HG03575 (cell line): ENCODE data around the gene ANKAR.
"Not testable (repeated sequence)": the region's sequence is repeated elsewhere in the genome, so short reads cannot be mapped to it uniquely, and the experiment has no call there.

Experiments used
- ATAC-seq: cut with Tn5 transposase; IDR thresholded peaks from one replicate; pipeline ENCODE4 v1.9.1; 2021; ENCODE audit not compliant: unreplicated experiment, insufficient number of reproducible peaks, low FRiP score; ENCODE audit errors: extremely low read depth

Gene ANKAR

DNA sequence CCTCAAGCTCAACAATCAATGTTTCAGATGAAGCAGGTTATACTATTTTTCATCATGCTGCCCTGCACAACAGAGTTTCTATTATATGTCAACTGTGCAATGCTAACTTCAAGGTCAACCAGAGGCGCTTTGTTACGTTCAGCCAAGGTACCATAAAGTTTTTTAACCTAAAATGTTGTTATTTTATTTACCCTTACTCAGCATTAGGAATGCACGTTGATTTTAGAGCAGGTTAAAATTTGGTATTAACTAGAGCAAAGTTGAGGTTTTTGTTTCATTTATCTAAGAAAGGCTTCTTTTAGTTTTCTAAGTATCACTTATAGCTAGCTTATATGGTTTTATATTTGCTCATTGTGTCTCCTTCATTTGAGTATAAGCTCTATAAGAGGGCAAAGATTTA is 21.8 kb downstream of the ANKAR start:
- no peak for ATAC-seq

DNA sequence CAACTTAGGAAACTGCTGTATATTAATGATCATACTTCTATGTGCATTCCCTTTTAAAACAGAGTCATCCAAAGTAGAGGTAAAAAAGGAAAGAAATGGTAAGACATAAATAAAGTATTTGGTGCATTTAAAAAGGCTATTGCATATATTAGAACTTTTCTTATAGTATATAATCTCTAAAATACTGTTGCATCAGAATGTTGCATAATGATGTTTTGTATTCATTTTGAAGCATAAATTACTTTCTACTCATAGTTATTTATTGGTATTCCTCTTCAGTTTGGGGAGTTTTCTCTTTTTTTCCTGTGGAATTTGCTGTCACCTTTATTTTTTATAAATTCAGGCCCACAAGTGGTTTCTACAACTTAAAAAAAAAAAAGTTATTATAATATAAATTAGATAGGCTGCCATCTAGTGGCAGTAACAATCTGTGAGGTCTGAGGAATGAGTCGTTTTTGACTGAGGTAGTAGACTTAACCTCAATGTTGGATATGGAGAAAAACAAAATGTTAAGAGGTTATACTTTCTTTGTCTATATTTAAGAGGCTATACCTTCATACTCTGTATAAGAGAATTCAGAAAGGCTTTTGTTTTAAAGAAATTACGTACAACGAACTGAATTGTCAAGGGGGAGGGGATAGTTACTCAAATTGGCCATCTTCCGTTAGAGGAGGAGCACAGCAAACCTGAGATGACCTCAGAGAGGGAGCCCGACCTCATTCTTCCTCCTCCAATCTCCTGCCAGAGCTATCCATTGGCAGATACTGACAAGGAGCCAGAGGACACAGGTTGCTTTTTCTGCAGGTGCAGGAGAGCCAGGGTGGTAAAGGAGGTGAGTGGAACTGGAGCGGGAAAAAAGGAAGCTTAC is 23.8 kb downstream of the ANKAR start:
- ATAC-seq, result no peak

DNA sequence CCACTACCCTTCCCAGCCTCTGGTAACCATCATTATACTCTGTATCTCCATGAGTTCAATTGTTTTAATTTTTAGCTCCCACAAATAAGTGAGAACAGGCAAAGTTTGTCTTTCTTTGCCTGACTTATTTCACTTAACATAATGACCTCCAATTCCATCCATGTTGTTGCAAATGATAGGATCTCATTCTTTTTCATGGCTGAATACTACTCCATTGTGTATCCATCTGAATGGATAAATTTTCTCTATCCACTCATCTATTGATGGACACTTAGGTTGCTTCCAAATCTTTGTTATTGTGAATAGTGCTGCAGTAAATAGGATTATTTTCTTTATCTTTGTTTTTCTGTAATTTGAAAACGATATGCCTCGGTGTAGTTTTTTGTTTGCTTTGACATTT is 26.2 kb downstream of the ANKAR start:
- no peak for ATAC-seq

DNA sequence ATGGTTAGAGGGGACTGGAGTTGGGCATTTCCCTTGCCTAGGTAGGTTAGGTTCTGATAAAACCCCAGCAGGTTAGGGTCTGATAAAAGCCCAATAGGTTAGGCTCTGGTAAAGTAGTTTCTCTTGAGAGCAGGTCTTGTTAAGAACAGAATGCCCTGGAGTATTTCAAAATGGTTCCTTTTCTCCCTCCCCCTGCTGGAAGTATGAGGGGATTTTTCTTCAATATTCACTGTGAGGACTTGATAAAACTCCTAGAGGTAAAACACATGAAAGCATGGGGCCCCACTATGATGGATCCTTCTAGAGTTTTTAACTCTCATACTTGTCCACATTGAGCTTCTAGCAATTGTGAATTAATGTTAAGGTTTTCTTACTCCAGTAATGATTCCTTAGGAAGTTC is 27.6 kb downstream of the ANKAR start:
- ATAC-seq, result no peak

DNA sequence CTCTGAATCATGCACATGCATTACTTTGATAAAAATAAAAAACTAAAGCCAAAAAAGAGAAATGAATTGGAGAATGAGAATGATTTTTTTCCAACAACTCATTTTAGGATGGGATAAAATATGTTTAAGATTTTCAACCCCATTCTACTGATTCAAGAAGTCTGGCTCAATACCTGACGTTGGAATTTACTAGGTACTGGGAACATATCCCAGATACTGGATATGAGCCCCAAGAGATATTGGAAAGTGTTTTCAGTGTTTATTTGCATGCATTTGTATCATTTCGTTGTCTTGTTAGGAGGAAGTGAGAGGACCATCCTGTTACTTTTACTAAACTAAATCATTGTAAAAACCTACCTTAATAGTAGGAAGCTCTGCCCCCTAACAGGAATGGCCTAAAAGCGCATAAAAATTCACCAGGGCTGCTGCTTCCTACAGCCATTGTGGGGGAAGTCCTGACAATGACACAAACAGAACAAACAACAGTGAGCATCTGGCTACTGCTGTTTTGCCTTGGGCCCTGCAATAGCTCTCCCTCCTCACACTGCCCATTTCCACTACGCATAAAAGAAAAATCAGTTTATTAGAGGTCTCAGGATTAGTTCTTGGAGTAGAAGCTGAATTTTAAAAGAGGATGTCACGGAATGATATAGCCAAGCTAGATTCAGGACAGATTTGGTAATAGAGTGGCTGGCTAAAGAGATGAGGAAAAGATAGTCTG is 35.2 kb downstream of the ANKAR start:
- no peak for ATAC-seq

DNA sequence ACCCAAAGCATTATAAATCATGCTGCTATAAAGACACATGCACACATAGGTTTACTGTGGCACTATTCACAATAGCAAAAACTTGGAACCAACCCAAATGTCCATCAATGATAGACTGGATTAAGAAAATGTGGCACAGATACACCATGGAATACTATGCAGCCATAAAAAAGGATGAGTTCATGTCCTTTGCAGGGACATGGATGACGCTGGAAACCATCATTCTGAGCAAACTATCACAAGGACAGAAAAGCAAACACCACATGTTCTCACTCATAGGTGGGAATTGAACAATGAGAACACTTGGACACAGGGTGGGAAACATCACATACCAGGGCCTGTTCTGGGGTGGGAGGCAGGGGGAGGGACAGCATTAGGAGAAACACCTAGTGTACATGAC is 43.1 kb downstream of the ANKAR start:
- ATAC-seq, result not testable (repeated sequence)

DNA sequence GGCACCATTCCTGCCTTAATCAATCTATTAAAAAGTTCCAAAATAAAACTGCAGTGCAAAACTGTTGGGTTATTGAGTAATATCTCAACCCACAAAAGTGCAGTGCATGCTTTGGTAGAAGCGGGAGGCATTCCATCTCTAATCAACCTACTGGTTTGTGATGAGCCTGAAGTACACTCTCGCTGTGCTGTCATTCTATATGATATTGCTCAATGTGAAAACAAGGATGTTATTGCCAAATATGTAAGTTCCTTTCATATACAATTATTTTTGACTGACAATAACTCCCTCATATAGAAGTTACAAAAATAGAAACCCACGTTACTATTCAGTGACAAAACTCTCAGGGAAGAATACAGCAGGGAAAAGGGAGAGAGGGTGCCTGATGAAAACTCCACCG is 45.1 kb downstream of the ANKAR start:
- no peak for ATAC-seq

DNA sequence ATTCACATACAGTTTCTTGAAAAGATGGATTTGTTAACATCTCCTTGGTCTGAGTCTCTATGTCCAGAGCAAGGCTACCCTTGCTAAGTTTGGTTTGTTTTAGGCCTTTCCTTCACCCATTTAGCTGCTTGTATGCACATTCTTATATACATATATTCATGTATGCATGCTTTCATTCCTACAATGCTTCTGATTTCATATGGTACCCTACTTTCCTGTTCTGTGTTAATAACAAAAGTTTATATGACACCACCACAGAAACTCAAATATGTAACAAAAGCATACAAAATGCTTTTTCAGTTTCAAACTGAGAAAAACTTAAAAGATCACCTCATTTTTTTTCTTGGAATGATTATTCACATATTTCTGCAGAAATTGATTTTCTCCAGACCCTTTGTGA is 48.7 kb downstream of the ANKAR start:
- no peak for ATAC-seq
